Stimulated activated CD8-positive, alpha-beta memory T cell treated with anti-CD3 and anti-CD28 coated beads, Interleukin-15, amount 100 ng/mL, for 48 hours (primary cell): ENCODE results near the gene SERPINA10.
"Not testable (repeated sequence)": the region's sequence is repeated elsewhere in the genome, so short reads cannot be mapped to it uniquely, and the experiment has no call there.

Source experiments
- DNase-seq, 2 donors: peaks; one replicate each; pipeline ENCODE4 v3.0.0-alpha.2; 2020; ENCODE audit warnings: low read depth in 2 of 2

The SERPINA10 gene

DNA sequence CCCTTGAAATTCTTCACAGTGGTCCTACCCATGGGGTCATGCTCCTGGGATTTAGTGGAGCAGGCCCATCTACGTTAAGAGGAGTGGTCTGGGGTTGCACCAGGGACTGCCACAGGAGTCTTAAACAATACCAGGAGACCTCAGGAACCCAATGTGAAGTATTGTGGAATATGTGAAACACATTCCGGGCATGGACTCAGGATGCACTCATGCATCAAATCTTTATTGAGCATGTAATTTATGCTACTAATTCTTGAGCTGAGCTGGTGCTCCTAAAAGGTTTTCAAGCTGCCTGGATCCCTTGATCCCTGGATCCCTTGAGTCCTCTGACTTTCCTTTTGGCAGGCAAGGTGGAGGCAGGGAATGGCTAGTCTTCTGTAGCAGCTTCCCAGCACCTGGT is 8.8 kb downstream of the SERPINA10 start:
- DNase-seq, result no peak

DNA sequence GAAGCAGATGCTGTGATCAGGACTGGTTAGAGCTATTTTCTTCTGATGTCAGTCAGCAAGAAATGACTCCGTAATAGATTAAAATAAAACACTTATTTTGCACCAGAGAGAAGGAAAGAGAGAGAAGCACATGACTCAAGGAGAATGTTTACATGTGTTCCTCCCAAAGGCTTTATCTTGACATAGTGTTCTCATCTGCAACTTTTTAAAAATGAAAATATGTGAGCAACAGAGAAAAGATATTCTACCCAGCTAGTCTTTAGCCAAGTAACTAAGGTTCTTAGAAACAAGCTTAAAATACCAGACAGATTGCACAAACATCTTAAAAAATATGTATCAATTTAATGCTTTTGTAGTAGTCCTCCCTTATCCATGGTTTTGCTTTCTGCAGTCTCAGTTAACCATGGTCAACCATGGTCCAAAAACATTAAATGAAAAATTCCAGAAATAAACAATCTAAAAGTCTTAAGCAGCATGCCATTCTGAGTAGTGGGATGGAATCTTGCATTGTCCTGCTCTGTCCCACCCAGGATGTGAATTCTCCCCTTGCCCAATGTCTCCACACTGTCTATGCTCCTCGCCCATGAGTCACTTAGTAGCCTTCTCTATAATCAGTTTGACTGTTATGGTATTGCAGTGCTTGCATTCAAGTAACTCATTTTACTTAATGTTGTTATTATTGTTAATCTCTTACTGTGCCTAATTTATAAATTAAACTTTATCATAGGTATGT is 9.9 kb downstream of the SERPINA10 start:
- no peak for DNase-seq

DNA sequence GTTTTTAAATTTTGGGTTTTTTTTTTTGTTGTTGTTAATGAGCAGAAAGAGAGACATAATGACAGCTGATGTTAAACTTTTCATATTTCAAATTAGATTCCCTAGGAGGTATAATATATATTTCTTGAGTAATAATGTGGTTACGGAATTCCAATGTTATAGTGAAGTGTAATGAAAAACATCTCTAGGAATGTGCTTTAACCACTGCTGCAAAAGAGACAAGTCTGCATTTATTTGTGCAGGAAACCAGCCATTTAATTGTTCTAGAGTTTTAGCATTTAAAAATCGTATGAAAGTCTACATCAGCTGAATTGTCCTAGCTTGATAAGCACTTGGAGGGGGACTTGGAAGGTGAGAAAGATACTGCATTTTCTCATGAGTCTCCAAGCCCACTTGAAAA is 14.3 kb downstream of the SERPINA10 start:
- no peak for DNase-seq

DNA sequence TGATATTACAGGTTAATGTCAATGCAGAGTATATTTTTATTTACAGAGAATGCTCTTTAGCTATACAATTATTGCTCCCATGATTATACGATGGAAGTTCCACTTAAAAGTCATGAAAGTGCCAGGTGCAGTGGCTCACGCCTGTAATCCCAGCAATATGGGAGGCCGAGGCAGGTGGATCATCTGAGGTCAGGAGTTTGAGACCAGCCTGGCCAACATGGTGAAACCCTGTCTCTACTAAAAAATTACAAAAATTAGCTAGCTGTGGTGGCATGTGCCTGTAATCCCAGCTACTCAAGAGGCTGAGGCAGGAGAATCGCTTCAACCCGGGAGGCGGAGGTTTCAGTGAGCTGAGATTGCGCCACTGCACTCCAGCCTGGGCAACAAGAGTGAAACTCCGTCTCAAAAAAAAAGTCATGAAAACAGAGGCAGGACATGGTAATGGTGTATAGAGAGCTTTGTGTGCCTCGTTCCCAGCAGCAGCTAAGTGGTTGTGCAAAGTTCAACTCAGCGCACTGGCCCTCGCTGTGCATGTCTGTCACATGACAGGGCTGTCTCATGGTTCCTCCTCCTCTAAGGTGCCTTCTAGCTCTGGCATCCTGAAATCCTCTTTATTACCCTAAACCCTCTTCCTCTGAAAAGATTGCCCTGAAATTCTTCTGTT is 16.0 kb downstream of the SERPINA10 start:
- DNase-seq, result not testable (repeated sequence)

DNA sequence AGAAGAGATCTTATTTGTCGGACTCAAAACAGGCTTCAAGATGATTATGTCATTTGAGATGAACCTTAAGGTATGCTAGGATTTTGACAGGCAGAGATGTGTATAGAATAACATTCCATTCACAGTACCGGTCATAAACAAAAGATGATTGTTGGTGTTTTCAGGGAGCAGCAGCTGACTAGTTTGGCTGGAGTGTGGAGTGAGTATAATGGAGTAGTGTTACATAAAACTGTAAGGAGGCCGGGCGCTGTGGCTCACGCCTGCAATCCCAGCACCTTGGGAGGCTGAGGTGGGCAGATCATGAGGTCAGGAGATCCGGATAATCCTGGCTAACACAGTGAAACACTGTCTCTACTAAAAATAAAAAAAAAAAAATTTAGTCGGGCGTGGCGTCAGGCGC is 23.9 kb downstream of the SERPINA10 start:
- DNase-seq, result no peak

DNA sequence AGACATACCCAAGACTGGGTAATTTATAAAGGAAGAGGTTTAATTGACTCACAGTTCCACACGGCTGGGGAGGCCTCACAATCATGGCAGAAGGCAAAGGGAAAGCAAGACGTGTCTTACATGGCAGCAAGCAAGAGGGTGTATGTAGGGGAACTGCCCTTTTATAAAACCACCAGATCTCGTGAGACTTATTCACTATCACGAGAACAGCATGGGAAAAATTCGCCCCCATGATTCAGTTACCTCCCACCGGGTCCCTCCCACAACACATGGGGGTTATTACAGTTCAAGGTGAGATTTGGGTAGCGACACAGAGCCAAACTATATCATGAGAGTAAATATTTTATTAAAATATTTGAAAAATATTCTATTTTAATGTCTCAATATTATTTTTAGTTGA is 24.5 kb downstream of the SERPINA10 start:
- DNase-seq, result not testable (repeated sequence)

DNA sequence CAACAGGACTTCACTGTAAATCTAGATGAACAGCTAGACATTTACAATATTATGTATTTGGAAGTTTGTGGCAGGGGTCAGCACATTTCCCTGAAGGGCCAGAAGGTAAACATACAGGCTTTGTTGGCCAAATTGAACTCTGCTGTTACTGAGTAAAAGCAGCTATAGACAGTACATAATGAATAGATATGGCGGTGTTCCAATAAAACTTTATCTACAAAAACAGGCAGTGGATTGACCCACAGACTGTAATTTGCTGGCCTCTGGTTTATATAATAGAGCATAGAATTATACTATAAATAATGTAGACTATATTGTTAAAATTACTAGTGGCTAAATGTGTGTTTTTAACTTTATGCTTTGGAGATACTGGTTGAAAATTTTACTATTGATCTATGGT is 25.7 kb downstream of the SERPINA10 start:
- DNase-seq, result no peak

DNA sequence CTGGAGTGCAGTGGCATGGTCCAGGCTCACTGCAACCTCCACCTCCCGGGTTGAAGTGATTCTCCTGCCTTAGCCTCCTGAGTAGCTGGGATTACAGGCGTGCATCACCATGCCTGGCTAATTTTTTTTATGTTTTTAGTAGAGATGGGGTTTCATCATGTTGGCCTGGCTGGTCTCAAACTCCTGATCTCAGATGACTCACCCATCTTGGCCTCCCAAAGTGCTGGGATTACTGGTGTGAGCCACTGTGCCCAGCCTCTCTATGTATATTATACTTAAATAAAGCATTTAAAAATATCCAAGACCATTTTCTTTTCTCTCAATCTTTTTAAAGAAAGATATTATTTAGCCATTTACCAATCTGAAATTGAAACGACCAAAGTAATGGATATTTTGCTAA is 28.9 kb downstream of the SERPINA10 start:
- DNase-seq, result not testable (repeated sequence)

DNA sequence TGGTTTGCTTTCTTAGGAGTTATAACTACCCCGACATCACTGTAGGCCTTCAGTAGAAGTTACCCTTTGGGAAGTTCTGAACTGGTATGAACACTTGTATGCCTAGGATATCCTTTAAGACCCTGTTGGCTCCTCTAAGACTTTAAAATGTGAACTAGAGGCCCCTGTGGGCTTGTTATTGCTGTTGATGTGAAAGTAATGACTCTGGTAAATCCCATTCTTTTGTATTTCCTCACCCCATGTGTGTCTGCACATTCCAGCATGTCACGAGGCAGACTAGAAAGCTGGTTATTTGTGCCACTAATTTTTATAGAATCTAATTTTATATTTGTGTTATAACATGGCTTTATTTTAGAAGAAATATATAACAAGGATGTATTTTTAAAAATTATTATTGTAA is 48.9 kb downstream of the SERPINA10 start:
- no peak for DNase-seq

DNA sequence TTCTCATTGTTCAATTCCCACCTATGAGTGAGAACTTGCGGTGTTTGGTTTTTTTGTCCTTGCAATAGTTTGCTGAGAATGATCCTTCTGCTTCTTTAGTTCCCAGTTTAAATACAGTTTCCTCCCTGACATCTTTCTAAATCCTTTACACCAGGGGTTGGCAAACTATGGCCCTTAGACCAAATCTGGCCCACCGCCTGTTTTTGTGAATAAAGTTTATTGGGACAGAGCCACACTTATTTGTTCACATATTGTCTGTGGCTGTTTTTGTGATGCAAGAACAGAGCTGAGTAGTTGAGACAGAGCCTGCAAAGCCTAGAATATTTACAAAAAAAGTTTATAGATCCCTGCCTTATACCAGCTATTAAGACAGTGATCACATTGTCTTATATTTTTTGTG is 53.7 kb downstream of the SERPINA10 start:
- no peak for DNase-seq

DNA sequence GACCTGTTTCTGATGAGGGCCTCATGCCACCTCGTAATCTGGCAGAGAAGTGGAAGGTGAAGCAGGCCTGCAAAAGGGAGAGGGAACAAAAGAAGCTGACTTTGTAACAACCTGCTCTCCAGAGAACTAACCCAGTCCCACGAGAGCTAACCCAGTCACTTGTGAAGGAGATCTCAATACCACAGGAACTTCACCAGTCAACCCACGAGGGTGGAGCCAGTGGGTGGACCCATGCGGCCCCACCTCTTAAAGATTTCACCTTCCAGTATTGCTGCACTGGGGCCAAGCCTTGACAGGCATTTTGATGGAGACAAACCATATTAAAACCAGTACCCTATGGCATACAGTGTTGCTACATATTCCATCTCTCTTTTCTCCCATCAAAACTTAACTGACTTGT is 55.1 kb downstream of the SERPINA10 start:
- DNase-seq, result no peak

DNA sequence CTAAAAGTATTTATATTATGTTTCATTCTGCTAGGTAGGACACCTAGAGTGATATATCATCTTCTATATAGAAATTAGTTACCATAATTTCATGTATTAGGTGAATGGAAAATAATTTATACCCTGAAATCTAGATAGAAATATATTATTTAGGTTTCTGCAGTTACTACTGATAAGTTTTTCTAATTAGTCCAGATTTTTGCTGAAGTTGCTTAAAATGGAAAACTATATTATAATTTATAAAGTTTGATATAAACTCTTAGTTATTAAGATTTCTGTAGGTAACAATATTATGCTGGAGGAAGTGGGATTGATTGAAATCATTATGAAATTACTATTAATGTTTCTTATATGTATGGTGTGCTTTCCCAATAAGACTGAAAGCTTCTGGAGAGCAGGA is 56.0 kb downstream of the SERPINA10 start:
- no peak for DNase-seq
